Midbrain (tissue), 1 donor: ENCODE measurements around the gene RGP1.

Source experiments
- DNase-seq: peaks from one replicate; lab custom pipeline; 2025; lab: John Stamatoyannopoulos, UW

RGP1 gene

GRCh38 chr9:35748858-35749514, at the start of gene RGP1, which contains the start of gene GBA2:
TSS of gene RGP1 (plus strand) at chr9:35749287. CDS start at chr9:35749756, 469 bp downstream.
TSS of gene GBA2 (minus strand) at chr9:35749228. CDS start at chr9:35748704, 524 bp downstream.
- peak; percentile 83 for DNase-seq

GRCh38 chr9:35700031-35700430, 49.1 kb upstream of the RGP1 start:
- DNase-seq = no peak

- DNase-seq = no peak
Observed at GRCh38 chr9:35700942-35701341, 48.1 kb upstream of the RGP1 start.

- DNase-seq = no peak
Observed at GRCh38 chr9:35702696-35703095, 46.4 kb upstream of the RGP1 start.

- DNase-seq = no peak
Observed at GRCh38 chr9:35703906-35704672, 45.0 kb upstream of the RGP1 start.

GRCh38 chr9:35705372-35705771, 43.7 kb upstream of the RGP1 start:
- DNase-seq = no peak

GRCh38 chr9:35705836-35706430, 43.2 kb upstream of the RGP1 start:
- DNase-seq = no peak

GRCh38 chr9:35706951-35707350, 42.1 kb upstream of the RGP1 start:
- DNase-seq = no peak

GRCh38 chr9:35708146-35708545, 40.9 kb upstream of the RGP1 start:
- DNase-seq = no peak

- no peak for DNase-seq
Observed at GRCh38 chr9:35710818-35711500, 38.1 kb upstream of the RGP1 start.

GRCh38 chr9:35711501-35712428, 37.3 kb upstream of the RGP1 start:
- DNase-seq = no peak

GRCh38 chr9:35712762-35713400, 36.2 kb upstream of the RGP1 start:
- DNase-seq = no peak

GRCh38 chr9:35713578-35713977, 35.5 kb upstream of the RGP1 start:
- DNase-seq = no peak

GRCh38 chr9:35714123-35714522, 35.0 kb upstream of the RGP1 start:
- DNase-seq = no peak

- no peak for DNase-seq
Observed at GRCh38 chr9:35714579-35715252, 34.4 kb upstream of the RGP1 start.

GRCh38 chr9:35716230-35716629, 32.9 kb upstream of the RGP1 start:
- no peak for DNase-seq

GRCh38 chr9:35717132-35717870, 31.8 kb upstream of the RGP1 start:
- no peak for DNase-seq

GRCh38 chr9:35718721-35719511, 30.2 kb upstream of the RGP1 start:
- DNase-seq = no peak

GRCh38 chr9:35719546-35719945, 29.5 kb upstream of the RGP1 start:
- no peak for DNase-seq
